ENCODE data around the gene TRIM72.

- no peak for TF ChIP-seq CHD1 (IDR thresholded peaks at IDR 0.05; ENCODE audit: low read depth, low read length)
- no peak for TF ChIP-seq EP300 (IDR thresholded peaks at IDR 0.05; ENCODE audit: borderline replicate concordance in 1 of 2, low read depth in 2 of 2, low read length in 2 of 2)
These were observed 56.9 kb downstream of the TRIM72 start for GRCh38 chr16:31270795-31271194.

All from H1 (cell line).